ENCODE measurements around the gene KIAA1671.

The KIAA1671 gene

GRCh38 chr22:25076336-25076735 is 123.8 kb downstream of the KIAA1671 start:
- peak overlapping the region; percentile 46 for H3K27ac ChIP-seq
- no peak for TF ChIP-seq CTCF (conservative IDR thresholded peaks at IDR 0.05; ENCODE audit: low read depth, low read length)

GRCh38 chr22:25077056-25077455 is 124.5 kb downstream of the KIAA1671 start:
- peak overlapping the region; percentile 49 for H3K4me2 ChIP-seq
- no peaks in the 10 kb centered on the region for H3K36me3 ChIP-seq (ENCODE audit: insufficient read depth)
- peak overlapping the region; percentile 46 for H3K27ac ChIP-seq

More at GRCh38 chr22:25076336-25076735, 123.8 kb downstream of the KIAA1671 start:
- Histone ChIP-seq H3K36me3 (ENCODE audit: insufficient read depth) (no peaks in the 10 kb centered on the region), H3K4me2 (peak overlapping the region; percentile 49), H4K20me1 (ENCODE audit: insufficient read depth) (no peaks in the 10 kb centered on the region), H3K79me2 (ENCODE audit: insufficient read depth, low read depth) (no peaks in the 10 kb centered on the region), H3K4me1 (ENCODE audit: low read depth, poor library complexity, severe bottlenecking) (peaks cover 38% of the 10 kb centered on the region), H3K27me3 (ENCODE audit: insufficient read depth, low read depth) (no peaks in the 10 kb centered on the region), H3K9ac (no peak overlapping the region; the same call in 1 of the 2 replicates), H3K4me3 (IDR thresholded peaks at IDR 0.05; ENCODE audit: insufficient read depth, low read depth, low read length) (no peak overlapping the region), H2AFZ (ENCODE audit: low read depth) (0 out of 2 replicates have a peak overlapping the region, but pooled peaks have one; percentile 25)

GRCh38 chr22:25077964-25078363 is 125.4 kb downstream of the KIAA1671 start:
- TF ChIP-seq CTCF (conservative IDR thresholded peaks at IDR 0.05; ENCODE audit: low read depth, low read length), result no peak
- Histone ChIP-seq H3K4me3 (IDR thresholded peaks at IDR 0.05; ENCODE audit: insufficient read depth, low read depth, low read length) (no peak overlapping the region), H3K27me3 (ENCODE audit: insufficient read depth, low read depth) (no peaks in the 10 kb centered on the region), H3K79me2 (ENCODE audit: insufficient read depth, low read depth) (no peaks in the 10 kb centered on the region), H4K20me1 (ENCODE audit: insufficient read depth) (no peaks in the 10 kb centered on the region), H3K36me3 (ENCODE audit: insufficient read depth) (no peaks in the 10 kb centered on the region), H3K4me2 (no peak overlapping the region), H3K27ac (no peak overlapping the region), H3K9ac (no peak overlapping the region), H2AFZ (ENCODE audit: low read depth) (no peak overlapping the region), H3K4me1 (ENCODE audit: low read depth, poor library complexity, severe bottlenecking) (peaks cover 37% of the 10 kb centered on the region)

More at GRCh38 chr22:25077056-25077455, 124.5 kb downstream of the KIAA1671 start:
- Histone ChIP-seq H3K9ac (no peak overlapping the region), H4K20me1 (ENCODE audit: insufficient read depth) (no peaks in the 10 kb centered on the region), H3K4me1 (ENCODE audit: low read depth, poor library complexity, severe bottlenecking) (peaks cover 37% of the 10 kb centered on the region), H3K79me2 (ENCODE audit: insufficient read depth, low read depth) (no peaks in the 10 kb centered on the region), H3K4me3 (IDR thresholded peaks at IDR 0.05; ENCODE audit: insufficient read depth, low read depth, low read length) (no peak overlapping the region), H2AFZ (ENCODE audit: low read depth) (no peak overlapping the region), H3K27me3 (ENCODE audit: insufficient read depth, low read depth) (no peaks in the 10 kb centered on the region)
- no peak for TF ChIP-seq CTCF (conservative IDR thresholded peaks at IDR 0.05; ENCODE audit: low read depth, low read length)

GRCh38 chr22:25078591-25078990 is 126.1 kb downstream of the KIAA1671 start:
- Histone ChIP-seq H3K36me3 (ENCODE audit: insufficient read depth) (no peaks in the 10 kb centered on the region), H3K4me3 (IDR thresholded peaks at IDR 0.05; ENCODE audit: insufficient read depth, low read depth, low read length) (no peak overlapping the region), H3K9ac (no peak overlapping the region), H2AFZ (ENCODE audit: low read depth) (no peak overlapping the region), H3K27ac (no peak overlapping the region), H3K27me3 (ENCODE audit: insufficient read depth, low read depth) (no peaks in the 10 kb centered on the region), H3K79me2 (ENCODE audit: insufficient read depth, low read depth) (no peaks in the 10 kb centered on the region), H4K20me1 (ENCODE audit: insufficient read depth) (no peaks in the 10 kb centered on the region), H3K4me1 (ENCODE audit: low read depth, poor library complexity, severe bottlenecking) (peaks cover 37% of the 10 kb centered on the region), H3K4me2 (no peak overlapping the region)
- no peak for TF ChIP-seq CTCF (conservative IDR thresholded peaks at IDR 0.05; ENCODE audit: low read depth, low read length)

Data from KMS-11 (cell line).